CD14-positive monocyte (primary cell): ENCODE data around the gene GSTT2. TPM values are rescaled to one million over a fixed set of nuclear protein-coding genes. Genes with fewer than 3 reads are reported as not detected.
"Not testable (repeated sequence)": the region's sequence is repeated elsewhere in the genome, so short reads cannot be mapped to it uniquely, and the experiment has no call there.

Experiments
- DNase-seq, 3 donors: peaks; one replicate each; pipeline ENCODE4 v3.0.0-alpha.2; 2011 to 2022
- H2AFZ ChIP-seq: 2 replicates; pipeline ENCODE4 v1.6.0; 2012; ENCODE audit warnings: mild to moderate bottlenecking, low read depth, low read length, inconsistent platforms; ENCODE audit not compliant: insufficient read depth, poor library complexity, severe bottlenecking
- H3K27ac ChIP-seq, 2 donors: 1 replicate in 1 of 2; 2 replicates in 1 of 2; pipeline ENCODE4 v1.5.1; 2012 to 2013; ENCODE audit warnings: low read length in 2 of 2, control low read depth in 1 of 2, inconsistent platforms in 1 of 2, low read depth in 1 of 2, mild to moderate bottlenecking in 1 of 2
- H3K27me3 ChIP-seq, 2 donors: one replicate each; pipeline versions ENCODE4 v1.6.0 to v1.6.1; 2011 to 2013; ENCODE audit warnings: low read length in 2 of 2; ENCODE audit not compliant: control insufficient read depth in 2 of 2, insufficient read depth in 2 of 2
- H3K36me3 ChIP-seq, 2 donors: replicated peaks in 1 of 2; 1 replicate in 1 of 2; 2 replicates in 1 of 2; pipeline versions ENCODE4 v1.5.1 to v1.6.1; 2012 to 2013; ENCODE audit warnings: low read length in 2 of 2, control low read depth in 1 of 2, inconsistent platforms in 1 of 2, mild to moderate bottlenecking in 1 of 2; ENCODE audit not compliant: insufficient read depth in 2 of 2, control insufficient read depth in 1 of 2
- H3K4me1 ChIP-seq, 2 donors: 1 replicate in 1 of 2; 2 replicates in 1 of 2; pipeline versions ENCODE4 v1.5.1 to v1.6.1; 2012 to 2013; ENCODE audit warnings: low read length in 2 of 2, control low read depth in 1 of 2, inconsistent platforms in 1 of 2, mild to moderate bottlenecking in 1 of 2, moderate library complexity in 1 of 2; ENCODE audit not compliant: insufficient read depth in 2 of 2, control insufficient read depth in 1 of 2
- H3K4me2 ChIP-seq: replicated peaks from 2 replicates; pipeline ENCODE3; 2012; ENCODE audit warnings: low read length, moderate library complexity, mild to moderate bottlenecking; ENCODE audit not compliant: poor library complexity, severe bottlenecking; ENCODE audit errors: extremely low read depth
- H3K4me3 ChIP-seq, 3 experiments: fragments of 200-600 bp in 1 of 3; sonication (generic) in 1 of 3; replicated peaks in 1 of 3; 1 replicate in 2 of 3; 2 replicates in 1 of 3; pipeline ENCODE4 v1.5.1; 2011 to 2013; ENCODE audit warnings: low read length in 3 of 3, mild to moderate bottlenecking in 3 of 3, control low read depth in 2 of 3, low read depth in 2 of 3, inconsistent platforms in 1 of 3, moderate library complexity in 1 of 3
- H3K79me2 ChIP-seq: 2 replicates; pipeline ENCODE4 v1.6.0; 2012; ENCODE audit warnings: mild to moderate bottlenecking, control low read depth, inconsistent platforms, low read length, moderate library complexity; ENCODE audit not compliant: insufficient read depth
- H3K9ac ChIP-seq: 2 replicates; pipeline ENCODE4 v1.6.0; 2017; ENCODE audit warnings: low read length, mild to moderate bottlenecking; ENCODE audit not compliant: insufficient read depth, poor library complexity, severe bottlenecking
- H3K9me3 ChIP-seq, 2 donors: replicated peaks in 1 of 2; 1 replicate in 1 of 2; 2 replicates in 1 of 2; pipeline versions ENCODE4 v1.5.1 to v1.6.1; 2012 to 2013; ENCODE audit warnings: low read length in 2 of 2, control low read depth in 1 of 2; ENCODE audit not compliant: control insufficient read depth in 1 of 2, insufficient read depth in 1 of 2
- H4K20me1 ChIP-seq: 2 replicates; pipeline ENCODE4 v1.6.0; 2012; ENCODE audit warnings: mild to moderate bottlenecking, low read length, control low read depth, moderate library complexity; ENCODE audit not compliant: insufficient read depth
- H3K27ac Mint-ChIP-seq, 7 donors: one replicate each; pipeline ENCODE4 v1.8.0; 2020; ENCODE audit warnings: mild to moderate bottlenecking in 7 of 7, mixed read lengths in 7 of 7, moderate library complexity in 6 of 7, inconsistent platforms in 2 of 7
- H3K27me3 Mint-ChIP-seq, 3 donors: one replicate each; pipeline ENCODE4 v1.8.0; 2021 to 2022; ENCODE audit warnings: low read depth in 3 of 3, mild to moderate bottlenecking in 3 of 3, mixed read lengths in 3 of 3, moderate library complexity in 3 of 3, inconsistent platforms in 1 of 3
- H3K36me3 Mint-ChIP-seq, 2 donors: one replicate each; pipeline ENCODE4 v1.8.0; 2020; ENCODE audit warnings: mixed read lengths in 2 of 2, inconsistent platforms in 1 of 2, mild to moderate bottlenecking in 1 of 2
- H3K4me1 Mint-ChIP-seq: one replicate; pipeline ENCODE4 v1.8.0; 2020; ENCODE audit warnings: mild to moderate bottlenecking, mixed read lengths
- H3K4me3 Mint-ChIP-seq, 2 donors: one replicate each; pipeline ENCODE4 v1.8.0; 2020; ENCODE audit warnings: mild to moderate bottlenecking in 2 of 2, mixed read lengths in 2 of 2, moderate library complexity in 1 of 2
- H3K9me3 Mint-ChIP-seq, 7 donors: one replicate each; pipeline ENCODE4 v1.8.0; 2020 to 2022; ENCODE audit warnings: mixed read lengths in 7 of 7, mild to moderate bottlenecking in 6 of 7, moderate library complexity in 6 of 7, inconsistent platforms in 2 of 7
- CTCF ChIP-seq: fragments of 200-600 bp; IDR thresholded peaks from one replicate; pipeline ENCODE4 v1.8.0; 2022; ENCODE audit warnings: antibody characterized with exemption, mild to moderate bottlenecking
- WGBS: methylation state at CpG from one replicate; pipeline ENCODE4 v1.1.5; 2013; ENCODE audit warnings: missing lambda C conversion rate; ENCODE audit not compliant: insufficient coverage; 5-methylcytosine and 5-hydroxymethylcytosine counted together
- intact Hi-C, 2 donors: fragments of 100-400 bp; cut with micrococcal nuclease; formaldehyde crosslinking; loops; one replicate each; pipeline versions ENCODE4 v1.15.0 to v1.15.1; 2023
- polyA minus RNA-seq: library from RNA; depleted of rRNA, polyadenylated mRNA; stranded (reverse); fragments of >200 nt; gene quantifications from 2 replicates; pipeline ENCODE4 v1.2.3, GENCODE V29; 2012
- polyA plus RNA-seq, 3 donors: library from polyadenylated mRNA; depleted of rRNA in 1 of 3; unstranded in 2 of 3; stranded (reverse) in 1 of 3; fragments of 300-500 nt in 2 of 3; fragments of >200 nt in 1 of 3; fragmentation: Illumina TruSeq in 2 of 3; gene quantifications; 1 replicate in 2 of 3; 2 replicates in 1 of 3; pipeline ENCODE4 v1.2.3, GENCODE V29; 2012 to 2021
- total RNA-seq, 12 experiments: library from RNA in 1 of 12; stranded (reverse) in 1 of 12; fragments of 120-200 nt in 1 of 12; gene quantifications; one replicate each; pipeline ENCODE4 v1.2.4 and lab custom pipeline; 2013 to 2026; ENCODE audit warnings: mixed read lengths in 6 of 12, inconsistent platforms in 1 of 12

GSTT2 gene
- 0.13 TPM for total RNA-seq (2013)
- polyA plus RNA-seq (under 1 TPM in 1 of 3 donors, not detected in 2; 0.15 TPM), polyA minus RNA-seq (not detected in 2 replicates), total RNA-seq (lab: John Stamatoyannopoulos, UW) (0 to 0.03 (median 0) reads per million in 11 experiments)

DNA sequence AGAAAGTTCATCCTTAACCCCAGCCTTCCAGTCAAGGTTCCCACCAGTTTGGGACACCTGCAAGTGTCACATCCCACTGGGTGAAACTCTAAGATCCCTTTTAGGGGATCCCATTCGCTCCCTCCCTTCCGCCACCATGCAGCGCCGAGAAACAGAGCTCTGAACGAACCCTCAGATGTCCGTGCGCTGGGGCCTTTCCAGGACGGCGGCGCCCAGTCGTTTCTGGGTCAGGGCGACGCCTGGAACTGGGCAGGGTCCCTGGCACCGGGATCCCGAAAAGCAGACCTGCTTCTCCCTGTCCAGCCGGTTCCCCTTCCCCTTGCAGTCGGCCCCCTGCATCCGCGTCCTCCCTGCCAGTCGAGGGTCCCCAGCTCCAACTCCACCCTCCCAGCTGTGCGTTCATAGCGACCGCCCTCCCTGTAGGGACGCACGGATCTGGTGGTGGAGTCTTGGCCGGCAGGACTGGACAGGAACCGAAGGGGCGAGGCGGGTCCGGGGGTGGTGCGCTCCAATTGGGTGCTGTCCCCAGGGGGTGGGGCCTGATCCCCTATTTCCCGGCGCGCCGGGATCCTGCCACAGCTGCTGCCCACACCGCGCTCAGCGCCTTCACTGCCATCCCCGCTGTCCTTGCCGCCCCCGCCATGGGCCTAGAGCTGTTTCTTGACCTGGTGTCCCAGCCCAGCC is at the start of gene GSTT2:
GSTT2 (plus strand) TSS at position 578 of the 684 bp plus-strand sequence.
- not testable (repeated sequence) for H2AFZ ChIP-seq, H3K4me3 Mint-ChIP-seq, H4K20me1 ChIP-seq, H3K4me1 Mint-ChIP-seq, H3K9ac ChIP-seq, H3K4me3 ChIP-seq, H3K27me3 ChIP-seq, H3K9me3 Mint-ChIP-seq, H3K36me3 Mint-ChIP-seq, H3K9me3 ChIP-seq, H3K27ac ChIP-seq, DNase-seq, H3K27ac Mint-ChIP-seq, H3K36me3 ChIP-seq, H3K4me2 ChIP-seq, H3K4me1 ChIP-seq, H3K79me2 ChIP-seq, H3K27me3 Mint-ChIP-seq
- intact Hi-C loops, result loop anchor here in 1 of 2 donors (10.0 kb wide), 1 partner anchor 195 kb away; no protein-coding TSS in a partner anchor
- WGBS, result no CpG with 5 or more reads among the region's 41 CpGs

- WGBS, result 94% methylated on average over 2 of the region's 5 CpGs
- no peak for DNase-seq
- H3K9me3 ChIP-seq, result no peaks in the 10 kb centered on the region
- TF ChIP-seq CTCF, result no peak
- H3K4me3 Mint-ChIP-seq, result no peak overlapping the region
- H3K79me2 ChIP-seq, result no peaks in the 10 kb centered on the region
- no peaks in the 10 kb centered on the region for H3K9me3 Mint-ChIP-seq
- no peak overlapping the region for H2AFZ ChIP-seq
- no peaks in the 10 kb centered on the region for H3K4me1 Mint-ChIP-seq
- peaks cover 3 to 7% (median 3%) of the 10 kb centered on the region in 3 donors for H3K27me3 Mint-ChIP-seq
- no peaks in the 10 kb centered on the region for H4K20me1 ChIP-seq
- H3K27ac ChIP-seq, result no peak overlapping the region
- no peak overlapping the region for H3K4me2 ChIP-seq
- no peaks in the 10 kb centered on the region for H3K36me3 Mint-ChIP-seq
- H3K36me3 ChIP-seq, result no peaks in the 10 kb centered on the region
- no peak overlapping the region for H3K9ac ChIP-seq
- no peaks in the 10 kb centered on the region for H3K4me1 ChIP-seq
- no peaks in the 10 kb centered on the region for H3K27me3 ChIP-seq
- no peak overlapping the region for H3K27ac Mint-ChIP-seq
- intact Hi-C loops, result loop anchor here in 1 of 2 donors (5.0 kb wide), 1 partner anchor 69 kb away; the partner anchor contains the start of gene GSTT4
- no peak overlapping the region for H3K4me3 ChIP-seq
Measured at GRCh38 chr22:23938328-23939016, 41.5 kb upstream of the GSTT2 start.
